Aorta (tissue), 5 donors: ENCODE data around the gene NINJ2. TPM values are rescaled to one million over a fixed set of nuclear protein-coding genes. Genes with fewer than 3 reads are reported as not detected.
"Not testable (repeated sequence)": the region's sequence is repeated elsewhere in the genome, so short reads cannot be mapped to it uniquely, and the experiment has no call there.

Experiments
- ATAC-seq: fragments of 200-7000 bp; cut with Tn5 transposase; one replicate; pipeline ENCODE4 v1.9.1; 2022; ENCODE audit warnings: moderate library complexity; ENCODE audit not compliant: low FRiP score
- DNase-seq, 2 donors: peaks; one replicate each; pipeline ENCODE4 v3.0.0-alpha.2; 2020
- H3K27ac ChIP-seq, 2 donors: one replicate each; pipeline ENCODE4 v1.5.1; 2013; ENCODE audit warnings: low read length in 2 of 2, mild to moderate bottlenecking in 2 of 2, moderate library complexity in 2 of 2, control low read depth in 1 of 2, inconsistent platforms in 1 of 2, low read depth in 1 of 2
- H3K27me3 ChIP-seq, 2 donors: one replicate each; pipeline ENCODE4 v1.6.1; 2013; ENCODE audit warnings: control low read depth in 1 of 2, low read length in 1 of 2, mild to moderate bottlenecking in 1 of 2, moderate library complexity in 1 of 2; ENCODE audit not compliant: insufficient read depth in 2 of 2, control insufficient read depth in 1 of 2
- H3K36me3 ChIP-seq, 2 donors: one replicate each; pipeline ENCODE4 v1.6.1; 2013; ENCODE audit warnings: control low read depth in 1 of 2, low read length in 1 of 2, mild to moderate bottlenecking in 1 of 2; ENCODE audit not compliant: insufficient read depth in 2 of 2, control insufficient read depth in 1 of 2
- H3K4me1 ChIP-seq, 2 donors: one replicate each; pipeline ENCODE4 v1.6.1; 2013; ENCODE audit warnings: low read length in 2 of 2, control low read depth in 1 of 2, mild to moderate bottlenecking in 1 of 2, moderate library complexity in 1 of 2; ENCODE audit not compliant: insufficient read depth in 2 of 2, control insufficient read depth in 1 of 2
- H3K4me3 ChIP-seq, 2 donors: one replicate each; pipeline ENCODE4 v1.5.1; 2013; ENCODE audit warnings: low read length in 2 of 2, control low read depth in 1 of 2, mild to moderate bottlenecking in 1 of 2
- H3K9me3 ChIP-seq: one replicate; pipeline ENCODE4 v1.6.1; 2013; ENCODE audit warnings: mild to moderate bottlenecking, low read length; ENCODE audit not compliant: control insufficient read depth
- WGBS, 2 donors: extraction: QIAGEN DNeasy Blood & Tissue Kit; methylation state at CpG; one replicate each; pipeline ENCODE4 v1.1.7; 2013; 5-methylcytosine and 5-hydroxymethylcytosine counted together
- intact Hi-C, 2 donors: fragments of 100-400 bp; cut with DNase I; formaldehyde crosslinking; loops; one replicate each; pipeline versions ENCODE4 v1.14.2 to v1.15.0; 2022
- polyA plus RNA-seq, 2 donors: library from polyadenylated mRNA; stranded (reverse); fragments of 200-250 nt; gene quantifications; one replicate each; pipeline ENCODE4 v1.2.3, GENCODE V29; 2013
- total RNA-seq, 2 donors: library from RNA; stranded (reverse); fragmentation: NEBNext Ultra II Directional; extraction: Animal tissue kit (Norgen Biotek cat#: 25700); gene quantifications; one replicate each; pipeline ENCODE4 v1.2.1, GENCODE V29; 2021
- donor health status: healthy with polysubstance abuse.
- donor health status: Bipolar disorder and iron deficiency.
- donor health status: DM: no; HTN: no; CAD: no.
- donor health status: DM: no; HTN: no; CAD: no.
- donor health status: DM: yes; HTN: yes; CAD: no.

NINJ2 gene
- total and polyA plus RNA-seq, 4 donors: 0.95 to 11.2 (median 4.9) TPM

GRCh38 chr12:583251-583869 lies 79.9 kb downstream of the NINJ2 start:
- 68 to 73% methylated on average over 13 of the region's 13 CpGs for WGBS, 2 donors
- no peaks in the 10 kb centered on the region for H3K36me3 ChIP-seq
- H3K27ac ChIP-seq: no peak overlapping the region
- no peak overlapping the region for H3K4me3 ChIP-seq
- H3K27me3 ChIP-seq: no peaks in the 10 kb centered on the region
- no peak for DNase-seq
- intact Hi-C loops: no loop called here
- no peaks in the 10 kb centered on the region for H3K9me3 ChIP-seq
- no peak for ATAC-seq
- no peaks in the 10 kb centered on the region for H3K4me1 ChIP-seq

GRCh38 chr12:581746-582145 lies 81.5 kb downstream of the NINJ2 start:
- Histone ChIP-seq H3K27me3 (no peaks in the 10 kb centered on the region), H3K36me3 (no peaks in the 10 kb centered on the region), H3K4me1 (no peaks in the 10 kb centered on the region), H3K27ac (no peak overlapping the region), H3K4me3 (no peak overlapping the region), H3K9me3 (no peaks in the 10 kb centered on the region)
- ATAC-seq (no peak), DNase-seq (no peak)
- intact Hi-C loops: no loop called here
- WGBS, 2 donors: 86 to 91% methylated on average over 9 of the region's 9 CpGs

GRCh38 chr12:581321-581720 lies 81.9 kb downstream of the NINJ2 start:
- Histone ChIP-seq H3K4me1 (no peaks in the 10 kb centered on the region), H3K27ac (no peak overlapping the region), H3K27me3 (no peaks in the 10 kb centered on the region), H3K4me3 (no peak overlapping the region), H3K36me3 (no peaks in the 10 kb centered on the region), H3K9me3 (no peaks in the 10 kb centered on the region)
- ATAC-seq (no peak), DNase-seq (no peak)
- intact Hi-C loops: no loop called here
- WGBS, 2 donors: 96 to 98% methylated on average over 5 of the region's 5 CpGs

GRCh38 chr12:580813-581212 lies 82.4 kb downstream of the NINJ2 start:
- Histone ChIP-seq H3K36me3 (no peaks in the 10 kb centered on the region), H3K4me1 (no peaks in the 10 kb centered on the region)
- ATAC-seq: no peak

GRCh38 chr12:579420-580110 lies 83.7 kb downstream of the NINJ2 start:
- H3K27ac ChIP-seq: no peak overlapping the region

More at GRCh38 chr12:580813-581212, 82.4 kb downstream of the NINJ2 start:
- H3K4me3 ChIP-seq: no peak overlapping the region
- 93 to 95% methylated on average over 4 of the region's 4 CpGs for WGBS, 2 donors
- intact Hi-C loops: no loop called here
- no peak overlapping the region for H3K27ac ChIP-seq
- DNase-seq: no peak
- no peaks in the 10 kb centered on the region for H3K9me3 ChIP-seq
- no peaks in the 10 kb centered on the region for H3K27me3 ChIP-seq

GRCh38 chr12:578748-579419 lies 84.4 kb downstream of the NINJ2 start:
- intact Hi-C loops: loop anchor here (5.0 to 10.0 kb wide), 4 partner anchors 53 to 1006 kb away; no protein-coding TSS in a partner anchor
- ATAC-seq (no peak), DNase-seq (no peak)
- Histone ChIP-seq H3K9me3 (no peaks in the 10 kb centered on the region), H3K4me1 (no peaks in the 10 kb centered on the region), H3K27ac (no peak overlapping the region), H3K36me3 (no peaks in the 10 kb centered on the region), H3K4me3 (no peak overlapping the region), H3K27me3 (no peaks in the 10 kb centered on the region)
- WGBS, 2 donors: 74 to 78% methylated on average over 7 of the region's 7 CpGs

More at GRCh38 chr12:579420-580110, 83.7 kb downstream of the NINJ2 start:
- intact Hi-C loops: loop anchor here (5.0 to 10.0 kb wide), 4 partner anchors 53 to 1005 kb away; no protein-coding TSS in a partner anchor
- Histone ChIP-seq H3K4me1 (no peaks in the 10 kb centered on the region), H3K9me3 (no peaks in the 10 kb centered on the region), H3K36me3 (no peaks in the 10 kb centered on the region), H3K4me3 (no peak overlapping the region), H3K27me3 (no peaks in the 10 kb centered on the region)
- WGBS, 2 donors: 91% methylated on average over 9 of the region's 9 CpGs
- ATAC-seq: no peak
- no peak for DNase-seq

- not testable (repeated sequence) for H3K27ac ChIP-seq, H3K36me3 ChIP-seq, H3K4me3 ChIP-seq, H3K4me1 ChIP-seq, ATAC-seq, H3K27me3 ChIP-seq, H3K9me3 ChIP-seq, DNase-seq
- intact Hi-C loops: loop anchor here (2.0 to 10.0 kb wide), 5 partner anchors 54 to 1007 kb away; no protein-coding TSS in a partner anchor
- 87 to 88% methylated on average over 19 of the region's 19 CpGs for WGBS, 2 donors
Measured at GRCh38 chr12:577994-578747, 85.1 kb downstream of the NINJ2 start.

GRCh38 chr12:576615-577110 lies 86.6 kb downstream of the NINJ2 start:
- Histone ChIP-seq H3K36me3 (no peaks in the 10 kb centered on the region), H3K27me3 (no peaks in the 10 kb centered on the region), H3K9me3 (no peaks in the 10 kb centered on the region), H3K27ac (peak overlapping the region in 1 of 2 donors; percentile 58), H3K4me3 (no peak overlapping the region), H3K4me1 (no peaks in the 10 kb centered on the region)
- peak in 1 of 2 donors; percentile 53 for DNase-seq
- no peak for ATAC-seq
- WGBS, 2 donors: 94 to 95% methylated on average over 14 of the region's 14 CpGs
- intact Hi-C loops: loop anchor here (2.0 to 10.0 kb wide), 5 partner anchors 56 to 1008 kb away; no protein-coding TSS in a partner anchor
